PC-9 (cell line): ENCODE data around the gene PLEKHG2. TPM values are rescaled to one million over a fixed set of nuclear protein-coding genes. Genes with fewer than 3 reads are reported as not detected.
"Not testable (repeated sequence)": the region's sequence is repeated elsewhere in the genome, so short reads cannot be mapped to it uniquely, and the experiment has no call there.

Experiments used
- BruUV-seq: library from RNA; stranded (reverse); fragments of 400-500 nt; replicated peaks from 2 replicates; lab custom pipeline; 2021; lab: Mats Ljungman, UMichigan
- CTCF ChIA-PET: fragments of 300-600 bp; sonication (Branson Sonifier 250); formaldehyde crosslinking; loops from one replicate; lab custom pipeline; 2022; ENCODE audit warnings: antibody characterized with exemption; lab: Charles Lee
- POLR2A ChIA-PET: fragments of 300-600 bp; sonication (Branson Sonifier 250); formaldehyde crosslinking; loops from one replicate; lab custom pipeline; 2022; ENCODE audit warnings: antibody characterized with exemption; ENCODE audit not compliant: unreplicated experiment; lab: Charles Lee
- DNase-seq, 2 experiments: peaks; one replicate each; pipeline versions ENCODE4 v3.0.0 to v3.0.0-alpha.2; 2015 to 2022; ENCODE audit warnings: mixed read lengths in 1 of 2
- H2AFZ ChIP-seq: fragments of 200-600 bp; sonication (generic); 2 replicates; pipeline ENCODE4 v1.8.1; 2017; ENCODE audit warnings: antibody characterized with exemption
- H3F3A ChIP-seq: fragments of 200-600 bp; sonication (generic); 2 replicates; pipeline ENCODE4 v1.8.1; 2017; ENCODE audit warnings: antibody characterized with exemption, mild to moderate bottlenecking, low read depth; ENCODE audit not compliant: insufficient read depth
- H3K27ac ChIP-seq: fragments of 200-600 bp; sonication (generic); 2 replicates; pipeline ENCODE4 v1.6.1; 2016; ENCODE audit warnings: mixed run types
- H3K27me3 ChIP-seq: fragments of 200-600 bp; sonication (generic); 2 replicates; pipeline ENCODE4 v1.6.1; 2016; ENCODE audit warnings: low read depth, mixed run types; ENCODE audit not compliant: insufficient read depth
- H3K36me3 ChIP-seq: fragments of 200-600 bp; sonication (generic); 2 replicates; pipeline ENCODE4 v1.6.1; 2016; ENCODE audit warnings: low read depth, mixed run types
- H3K4me1 ChIP-seq: fragments of 200-600 bp; sonication (generic); replicated peaks from 2 replicates; pipeline ENCODE4 v1.6.1; 2016; ENCODE audit warnings: mixed run types; ENCODE audit not compliant: insufficient read depth
- H3K4me2 ChIP-seq: fragments of 200-600 bp; sonication (generic); 2 replicates; pipeline ENCODE4 v1.6.1; 2017; ENCODE audit warnings: mixed run types
- H3K4me3 ChIP-seq: fragments of 200-600 bp; sonication (generic); 2 replicates; pipeline ENCODE4 v1.6.1; 2016; ENCODE audit warnings: mixed run types
- H3K79me2 ChIP-seq: fragments of 200-600 bp; sonication (generic); 2 replicates; pipeline ENCODE4 v1.6.1; 2017; ENCODE audit warnings: low read depth, mixed run types
- H3K9me2 ChIP-seq: fragments of 200-600 bp; sonication (generic); 2 replicates; pipeline ENCODE4 v1.8.1; 2017; ENCODE audit warnings: mild to moderate bottlenecking; ENCODE audit not compliant: insufficient read depth
- H3K9me3 ChIP-seq: fragments of 200-600 bp; sonication (generic); 2 replicates; pipeline ENCODE4 v1.8.1; 2016; ENCODE audit warnings: low read depth; ENCODE audit not compliant: insufficient read depth
- H4K20me1 ChIP-seq: fragments of 200-600 bp; sonication (generic); 2 replicates; pipeline ENCODE4 v1.8.1; 2017; ENCODE audit not compliant: insufficient read depth
- EZH2 ChIP-seq: fragments of 200-600 bp; sonication (generic); IDR thresholded peaks from 2 replicates; pipeline ENCODE4 v1.8.0; 2017; ENCODE audit warnings: antibody characterized with exemption, low read depth
- intact Hi-C: fragments of 100-400 bp; cut with micrococcal nuclease; formaldehyde crosslinking; loops from one replicate; pipeline ENCODE4 v1.10.0; 2022; ENCODE audit not compliant: unreplicated experiment
- total RNA-seq: library from RNA; stranded (reverse); gene quantifications from 2 replicates; pipeline ENCODE4 v1.2.3, GENCODE V29; 2021
- TF ChIP-seq, protein P1 (sequence below): fragments of 200-600 bp; sonication (generic); conservative IDR thresholded peaks from 2 replicates; pipeline ENCODE4 v1.6.1; 2017; ENCODE audit warnings: mixed run types, antibody characterized with exemption, mild to moderate bottlenecking, moderate library complexity

The PLEKHG2 gene
- total RNA-seq, 1 experiment from 2014 or later: 26.1 TPM

DNA sequence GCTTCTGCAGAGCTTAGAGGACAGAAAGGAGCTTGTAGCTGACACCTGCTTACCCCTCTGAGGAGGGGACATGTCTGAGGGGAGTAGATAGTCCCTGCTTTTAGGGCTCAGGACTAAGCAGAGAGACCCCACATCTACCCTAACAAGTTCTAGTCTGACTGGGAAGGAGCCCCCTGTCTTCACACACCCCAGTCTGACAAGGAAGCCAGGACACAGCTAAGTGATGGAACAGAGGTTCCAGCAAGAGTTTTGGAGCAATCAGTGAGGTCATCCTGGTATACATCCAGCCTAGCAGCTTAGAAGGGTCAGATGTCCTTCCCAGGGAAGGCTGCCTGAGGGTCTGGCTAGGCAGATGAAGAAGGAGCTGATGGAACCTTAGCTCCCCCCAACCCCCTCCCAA, 36.5 kb upstream of the PLEKHG2 start:
- intact Hi-C loops: no loop called here
- Histone ChIP-seq H3K4me3 (no peak overlapping the region), H3K4me1 (no peaks in the 10 kb centered on the region), H2AFZ (no peak overlapping the region), H3K9me2 (no peaks in the 10 kb centered on the region), H3K27ac (no peak overlapping the region), H3K4me2 (no peak overlapping the region), H4K20me1 (peaks cover 3% of the 10 kb centered on the region), H3K79me2 (no peaks in the 10 kb centered on the region), H3F3A (peaks cover 3% of the 10 kb centered on the region; the same call in 1 of the 2 replicates), H3K27me3 (no peaks in the 10 kb centered on the region), H3K36me3 (peaks cover 18% of the 10 kb centered on the region; the same call in 1 of the 2 replicates), H3K9me3 (no peaks in the 10 kb centered on the region)
- no TSS peak for BruUV-seq
- POLR2A ChIA-PET: no interaction called here
- CTCF ChIA-PET: no interaction called here
- DNase-seq: no peak
- no peak for TF ChIP-seq EZH2
- TF ChIP-seq, protein P1, sequence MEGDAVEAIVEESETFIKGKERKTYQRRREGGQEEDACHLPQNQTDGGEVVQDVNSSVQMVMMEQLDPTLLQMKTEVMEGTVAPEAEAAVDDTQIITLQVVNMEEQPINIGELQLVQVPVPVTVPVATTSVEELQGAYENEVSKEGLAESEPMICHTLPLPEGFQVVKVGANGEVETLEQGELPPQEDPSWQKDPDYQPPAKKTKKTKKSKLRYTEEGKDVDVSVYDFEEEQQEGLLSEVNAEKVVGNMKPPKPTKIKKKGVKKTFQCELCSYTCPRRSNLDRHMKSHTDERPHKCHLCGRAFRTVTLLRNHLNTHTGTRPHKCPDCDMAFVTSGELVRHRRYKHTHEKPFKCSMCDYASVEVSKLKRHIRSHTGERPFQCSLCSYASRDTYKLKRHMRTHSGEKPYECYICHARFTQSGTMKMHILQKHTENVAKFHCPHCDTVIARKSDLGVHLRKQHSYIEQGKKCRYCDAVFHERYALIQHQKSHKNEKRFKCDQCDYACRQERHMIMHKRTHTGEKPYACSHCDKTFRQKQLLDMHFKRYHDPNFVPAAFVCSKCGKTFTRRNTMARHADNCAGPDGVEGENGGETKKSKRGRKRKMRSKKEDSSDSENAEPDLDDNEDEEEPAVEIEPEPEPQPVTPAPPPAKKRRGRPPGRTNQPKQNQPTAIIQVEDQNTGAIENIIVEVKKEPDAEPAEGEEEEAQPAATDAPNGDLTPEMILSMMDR: no peak

GRCh38 chr19:39377373-39378362, 34.8 kb upstream of the PLEKHG2 start:
- Histone ChIP-seq H4K20me1 (no peaks in the 10 kb centered on the region; the same call in 1 of the 2 replicates), H3K79me2 (no peaks in the 10 kb centered on the region), H3K36me3 (0 out of 2 replicates have a peak, but pooled peaks cover 19% of the 10 kb centered on the region), H2AFZ (no peak overlapping the region), H3K9me3 (no peaks in the 10 kb centered on the region), H3K4me3 (no peak overlapping the region), H3K27ac (no peak overlapping the region), H3K4me2 (no peak overlapping the region), H3K4me1 (no peaks in the 10 kb centered on the region), H3K27me3 (no peaks in the 10 kb centered on the region), H3K9me2 (no peaks in the 10 kb centered on the region), H3F3A (peaks cover 10% of the 10 kb centered on the region; the same call in 1 of the 2 replicates)
- BruUV-seq: no TSS peak
- DNase-seq: no peak
- intact Hi-C loops: no loop called here
- TF ChIP-seq, protein P1: no peak
- TF ChIP-seq EZH2: no peak
- POLR2A ChIA-PET: no interaction called here
- CTCF ChIA-PET: no interaction called here

DNA sequence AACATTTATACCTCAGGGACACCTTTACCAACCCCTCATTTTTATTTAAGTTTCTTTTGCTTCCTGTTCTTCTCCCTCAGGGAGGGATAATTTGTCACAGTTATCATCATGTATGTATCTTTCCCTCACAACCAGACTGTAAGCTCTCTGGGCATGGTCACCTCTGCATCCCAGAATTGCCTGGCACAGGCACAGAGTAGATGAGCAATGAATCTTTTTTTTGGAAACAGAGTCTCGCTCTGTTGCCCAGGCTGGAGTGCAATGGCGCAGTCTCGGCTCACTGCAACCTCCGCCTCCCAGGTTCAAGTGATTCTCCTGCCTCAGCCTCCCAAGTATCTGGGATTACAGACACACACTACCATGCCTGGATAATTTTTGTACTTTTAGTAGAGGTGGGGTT, 33.1 kb upstream of the PLEKHG2 start:
- intact Hi-C loops, H3K27me3 ChIP-seq, H3K27ac ChIP-seq, CTCF ChIA-PET, H2AFZ ChIP-seq, H4K20me1 ChIP-seq, H3K4me3 ChIP-seq, H3K9me2 ChIP-seq, DNase-seq, BruUV-seq, H3F3A ChIP-seq, H3K79me2 ChIP-seq, H3K4me1 ChIP-seq, H3K4me2 ChIP-seq, POLR2A ChIA-PET, H3K9me3 ChIP-seq: not testable (repeated sequence)
- H3K36me3 ChIP-seq: 0 out of 2 replicates have a peak, but pooled peaks cover 26% of the 10 kb centered on the region
